ENCODE results near the gene PGS1.
"Not testable (repeated sequence)": the region's sequence is repeated elsewhere in the genome, so short reads cannot be mapped to it uniquely, and the experiment has no call there.

Gene PGS1

DNA sequence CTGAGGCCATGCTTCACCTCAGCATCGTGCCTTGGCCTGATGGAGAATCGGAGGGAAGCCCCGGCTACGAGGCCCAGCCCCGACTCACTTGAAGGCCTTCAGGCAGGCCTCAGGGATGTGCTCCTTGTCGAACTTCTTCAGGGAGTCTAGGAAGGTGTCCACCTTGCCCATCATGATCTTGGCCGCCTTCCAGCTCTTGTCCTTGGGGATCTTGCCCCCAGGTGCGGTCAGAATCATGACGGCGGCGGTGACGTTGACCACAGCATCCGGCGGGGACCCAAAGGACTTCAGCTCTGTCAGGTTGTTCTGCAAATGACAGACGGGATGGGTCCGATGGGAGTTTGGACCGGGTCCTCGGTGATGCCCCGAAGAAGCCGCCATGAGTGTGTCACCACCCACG, 81.2 kb downstream of the PGS1 start:
- no peaks in the 10 kb centered on the region for H3K9me3 Mint-ChIP-seq
- no peak overlapping the region for H3K27ac Mint-ChIP-seq
- no peaks in the 10 kb centered on the region for H3K27me3 Mint-ChIP-seq
- H3K36me3 Mint-ChIP-seq (ENCODE audit: low read depth): no peaks in the 10 kb centered on the region
- H3K4me1 Mint-ChIP-seq (ENCODE audit: low read depth): no peaks in the 10 kb centered on the region
- no peak overlapping the region for H3K4me3 Mint-ChIP-seq

DNA sequence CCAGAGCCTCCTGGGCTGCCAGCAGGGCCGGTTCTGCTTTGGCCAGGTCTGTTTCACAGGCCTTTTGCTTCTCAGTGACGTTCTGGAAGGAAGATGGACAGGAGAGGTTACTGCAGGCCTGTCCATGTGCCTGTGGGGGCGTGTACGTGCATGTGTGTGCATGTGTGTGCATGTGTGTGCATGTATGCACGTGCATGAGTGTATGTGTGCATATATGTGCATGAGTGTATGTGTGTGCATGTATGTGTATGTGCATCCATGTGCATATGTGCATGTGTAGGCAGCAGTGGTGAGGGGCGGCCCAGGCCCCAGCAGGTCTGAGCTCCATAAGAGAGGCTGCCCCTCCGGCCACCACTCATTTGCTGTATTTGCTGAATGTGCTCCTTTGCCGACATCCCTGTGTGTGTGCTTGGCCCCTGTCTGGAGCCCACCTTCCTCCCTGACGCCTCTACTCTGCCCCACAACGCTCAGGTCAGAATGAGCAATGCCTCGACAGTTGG, 81.8 kb downstream of the PGS1 start:
- Mint-ChIP-seq H3K36me3 (ENCODE audit: low read depth) (no peaks in the 10 kb centered on the region), H3K4me3 (no peak overlapping the region), H3K9me3 (no peaks in the 10 kb centered on the region), H3K27me3 (no peaks in the 10 kb centered on the region), H3K4me1 (ENCODE audit: low read depth) (no peaks in the 10 kb centered on the region), H3K27ac (no peak overlapping the region)

DNA sequence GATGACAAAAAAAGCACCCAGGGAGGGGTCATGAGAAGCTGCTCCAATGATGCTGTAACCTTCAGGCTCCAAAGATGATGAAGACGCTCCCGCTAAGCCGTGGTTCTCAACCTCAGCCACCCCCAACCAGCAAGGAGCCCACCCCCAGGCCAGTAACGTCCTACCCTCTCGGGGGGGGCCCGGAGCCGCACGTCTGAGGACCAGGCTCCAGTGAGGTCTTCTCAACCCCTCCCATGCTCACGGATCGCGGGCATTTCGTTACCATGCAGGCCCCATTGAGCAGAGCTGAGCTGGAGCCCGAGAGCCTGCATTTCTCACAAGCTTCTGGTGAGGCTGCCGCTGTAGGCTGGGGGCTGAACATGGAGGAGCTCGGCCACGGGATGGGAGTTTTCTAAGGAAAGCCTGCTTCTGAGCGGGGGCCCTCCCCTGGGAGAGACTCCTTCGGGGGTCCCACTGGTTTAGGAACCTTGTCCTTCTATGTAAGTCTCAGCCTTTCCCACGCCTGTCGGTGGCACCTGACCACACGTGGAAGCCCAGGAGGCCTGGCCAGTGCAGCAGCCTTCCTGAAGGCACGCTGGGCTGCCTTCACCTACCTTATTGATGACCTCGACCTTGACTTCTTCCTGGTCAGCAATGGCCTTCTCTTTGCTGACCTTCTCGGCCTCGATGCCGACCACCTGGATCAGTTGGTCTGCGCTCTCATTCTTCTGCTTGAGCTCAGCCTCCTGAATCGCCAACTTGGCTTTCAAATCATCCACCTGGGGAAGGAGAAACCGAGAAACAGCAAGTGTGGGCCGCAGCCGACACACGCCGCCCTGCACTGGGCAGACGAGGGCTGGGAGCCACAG, 82.7 kb downstream of the PGS1 start:
- Mint-ChIP-seq H3K9me3 (no peaks in the 10 kb centered on the region), H3K27ac (no peak overlapping the region), H3K4me3 (no peak overlapping the region), H3K4me1 (ENCODE audit: low read depth) (no peaks in the 10 kb centered on the region), H3K27me3 (no peaks in the 10 kb centered on the region), H3K36me3 (ENCODE audit: low read depth) (no peaks in the 10 kb centered on the region)

DNA sequence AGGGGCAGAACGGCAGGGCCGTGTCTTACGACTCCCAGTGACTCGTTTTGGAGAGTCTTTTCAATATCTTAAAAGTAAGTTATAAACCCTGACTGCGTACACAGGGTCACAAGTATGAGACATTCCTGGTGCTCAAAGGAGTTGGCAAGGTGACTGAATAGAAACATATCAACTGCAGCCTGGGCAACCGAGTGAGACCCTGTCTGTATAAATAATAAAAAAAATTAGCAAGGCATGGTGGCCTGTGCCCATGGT, 83.3 kb downstream of the PGS1 start:
- Mint-ChIP-seq H3K27me3 (no peaks in the 10 kb centered on the region), H3K4me3 (no peak overlapping the region), H3K36me3 (ENCODE audit: low read depth) (no peaks in the 10 kb centered on the region), H3K27ac (no peak overlapping the region), H3K4me1 (ENCODE audit: low read depth) (no peaks in the 10 kb centered on the region), H3K9me3 (no peaks in the 10 kb centered on the region)

DNA sequence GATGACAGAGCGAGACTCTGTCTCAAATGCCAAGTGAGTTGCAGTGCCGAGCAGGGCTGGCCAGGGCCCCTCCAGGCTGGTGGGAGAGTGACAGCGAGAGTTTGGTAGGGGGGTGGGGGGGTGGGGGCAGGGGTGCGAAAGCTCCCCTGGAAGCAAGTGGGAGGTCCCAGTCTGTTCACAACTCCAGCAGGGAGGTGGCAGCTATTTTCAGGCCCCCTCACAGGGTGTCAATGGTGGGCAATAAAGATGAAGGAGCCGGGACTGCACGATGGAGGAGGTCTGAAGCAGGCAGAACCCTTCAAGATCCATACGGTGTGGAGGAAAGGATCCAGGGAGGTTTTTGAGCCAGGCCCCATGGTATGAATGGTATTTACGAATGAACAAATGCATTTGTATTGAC, 83.7 kb downstream of the PGS1 start:
- H3K4me3 Mint-ChIP-seq: no peak overlapping the region
- H3K36me3 Mint-ChIP-seq (ENCODE audit: low read depth): no peaks in the 10 kb centered on the region
- H3K4me1 Mint-ChIP-seq (ENCODE audit: low read depth): no peaks in the 10 kb centered on the region
- no peak overlapping the region for H3K27ac Mint-ChIP-seq
- H3K27me3 Mint-ChIP-seq: no peaks in the 10 kb centered on the region
- H3K9me3 Mint-ChIP-seq: no peaks in the 10 kb centered on the region

DNA sequence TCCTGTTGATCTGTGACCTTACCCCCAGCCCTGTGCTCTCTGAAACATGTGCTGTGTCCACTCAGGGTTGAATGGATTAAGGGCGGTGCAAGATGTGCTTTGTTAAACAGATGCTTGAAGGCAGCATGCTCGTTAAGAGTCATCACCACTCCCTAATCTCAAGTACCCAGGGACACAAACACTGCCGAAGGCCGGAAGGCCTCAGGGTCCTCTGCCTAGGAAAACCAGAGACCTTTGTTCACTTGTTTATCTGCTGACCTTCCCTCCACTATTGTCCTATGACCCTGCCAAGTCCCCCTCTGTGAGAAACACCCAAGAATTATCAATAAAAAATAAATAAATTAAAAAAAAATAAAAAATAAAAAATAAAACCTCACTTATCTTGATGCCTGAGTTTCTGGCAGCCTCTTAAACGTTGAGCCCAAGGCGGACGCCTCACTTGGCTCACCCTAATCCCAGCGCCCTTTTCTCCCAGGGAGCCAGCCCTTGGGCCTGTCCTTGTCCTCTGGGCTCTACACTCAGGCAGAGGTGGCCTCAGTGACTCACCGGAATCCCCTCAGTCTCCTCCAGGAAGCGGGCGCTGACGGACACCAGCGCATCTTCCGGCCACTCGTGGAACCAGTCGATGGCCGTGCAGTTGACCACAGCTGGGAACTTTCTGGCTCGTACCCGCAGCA, 87.8 kb downstream of the PGS1 start:
- H3K36me3 Mint-ChIP-seq (ENCODE audit: low read depth); H3K27me3 Mint-ChIP-seq; H3K4me3 Mint-ChIP-seq; H3K9me3 Mint-ChIP-seq; H3K27ac Mint-ChIP-seq; H3K4me1 Mint-ChIP-seq (ENCODE audit: low read depth): not testable (repeated sequence)

DNA sequence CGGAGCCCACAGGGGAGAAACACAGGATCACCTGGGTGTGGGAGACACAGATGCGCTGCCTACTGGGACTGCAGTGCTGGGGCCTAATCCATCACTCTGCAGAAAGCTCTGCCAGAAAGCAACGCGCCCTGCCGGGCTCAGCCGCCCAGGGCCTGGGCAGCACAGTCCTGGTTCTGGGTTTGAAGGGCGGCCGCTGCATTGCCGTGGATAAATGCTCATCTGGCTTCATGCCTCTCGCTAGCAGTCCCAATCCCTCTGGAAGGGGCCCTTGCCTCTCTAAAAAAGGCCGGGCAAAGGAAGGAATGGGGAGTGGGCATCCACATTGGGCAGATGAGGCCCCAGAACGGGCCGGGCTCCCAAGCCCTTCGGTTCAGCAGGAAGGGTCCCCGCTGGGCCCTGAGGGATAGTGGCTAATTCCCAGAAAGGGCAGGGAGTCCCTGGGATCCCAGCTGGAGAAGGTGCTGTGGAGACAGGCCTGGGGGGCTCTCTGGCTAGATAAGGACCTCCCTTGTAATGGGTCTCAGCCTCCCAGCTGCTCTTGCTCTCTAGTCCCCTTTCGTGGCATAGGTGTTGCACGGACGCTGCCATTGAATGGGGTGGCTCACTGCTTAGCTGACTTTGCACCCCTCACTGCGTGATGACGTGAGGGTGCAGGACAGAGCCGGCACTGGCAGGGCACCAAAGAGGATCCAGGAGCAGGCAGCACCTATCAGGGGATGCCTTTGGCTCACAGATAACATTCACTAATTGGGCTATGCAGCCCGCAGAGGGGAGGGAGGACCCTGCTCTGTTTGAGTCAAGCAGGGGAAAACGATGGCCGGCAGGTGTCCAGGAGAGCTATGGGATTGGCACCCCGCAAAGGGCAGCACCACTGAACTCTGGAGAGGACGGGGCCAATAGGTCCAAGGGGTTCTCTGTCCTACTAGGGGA, 88.6 kb downstream of the PGS1 start:
- Mint-ChIP-seq H3K27ac (no peak overlapping the region), H3K9me3 (no peaks in the 10 kb centered on the region)

DNA sequence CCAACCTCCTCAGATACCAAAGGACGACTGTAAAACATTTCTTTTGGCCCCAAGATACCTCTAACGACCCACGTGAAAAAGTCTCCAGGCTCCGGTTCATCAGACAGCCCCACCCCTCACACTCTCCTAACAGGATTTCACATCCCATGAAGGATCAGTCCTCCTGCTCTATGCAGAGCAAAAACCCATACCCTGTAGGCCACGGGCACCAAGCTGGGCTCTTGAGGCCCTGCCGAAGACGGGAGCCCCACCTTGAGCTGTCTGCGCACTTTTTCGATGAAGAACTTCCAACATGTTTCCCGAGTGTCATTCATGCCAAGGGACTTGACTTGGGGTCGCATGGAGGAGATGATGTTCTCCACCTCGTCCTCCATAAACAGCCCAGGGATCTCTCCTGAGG, 89.9 kb downstream of the PGS1 start:
- Mint-ChIP-seq H3K4me1 (ENCODE audit: low read depth) (no peaks in the 10 kb centered on the region), H3K36me3 (ENCODE audit: low read depth) (no peaks in the 10 kb centered on the region), H3K27me3 (no peaks in the 10 kb centered on the region), H3K9me3 (no peaks in the 10 kb centered on the region), H3K4me3 (no peak overlapping the region), H3K27ac (no peak overlapping the region)

More for the DNA sequence above, 88.6 kb downstream of the PGS1 start:
- Mint-ChIP-seq H3K4me3 (no peak overlapping the region), H3K27me3 (no peaks in the 10 kb centered on the region), H3K36me3 (ENCODE audit: low read depth) (no peaks in the 10 kb centered on the region), H3K4me1 (ENCODE audit: low read depth) (no peaks in the 10 kb centered on the region)

DNA sequence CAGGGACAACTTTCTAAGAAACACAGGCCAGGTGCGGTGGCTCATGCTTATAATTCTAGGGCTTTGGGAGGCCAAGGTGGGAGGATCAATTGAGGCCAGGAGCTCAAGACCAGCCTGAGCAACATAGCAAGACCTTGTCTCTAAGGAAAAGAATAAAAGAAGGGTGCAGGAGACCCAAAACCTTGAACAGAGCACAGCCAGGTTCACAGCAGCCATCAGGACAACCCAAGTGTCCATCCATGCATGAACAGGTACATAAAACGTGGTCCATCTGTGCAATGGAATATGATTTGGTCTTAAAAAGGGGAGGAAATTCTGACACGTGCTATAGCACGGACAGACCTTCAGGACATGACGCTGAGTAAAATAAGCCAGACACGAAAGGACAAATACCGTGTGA, 91.0 kb downstream of the PGS1 start:
- no peak overlapping the region for H3K27ac Mint-ChIP-seq
- H3K27me3 Mint-ChIP-seq: no peaks in the 10 kb centered on the region
- no peak overlapping the region for H3K4me3 Mint-ChIP-seq
- peaks cover 2% of the 10 kb centered on the region for H3K4me1 Mint-ChIP-seq (ENCODE audit: low read depth)
- H3K9me3 Mint-ChIP-seq: no peaks in the 10 kb centered on the region
- H3K36me3 Mint-ChIP-seq (ENCODE audit: low read depth): no peaks in the 10 kb centered on the region

DNA sequence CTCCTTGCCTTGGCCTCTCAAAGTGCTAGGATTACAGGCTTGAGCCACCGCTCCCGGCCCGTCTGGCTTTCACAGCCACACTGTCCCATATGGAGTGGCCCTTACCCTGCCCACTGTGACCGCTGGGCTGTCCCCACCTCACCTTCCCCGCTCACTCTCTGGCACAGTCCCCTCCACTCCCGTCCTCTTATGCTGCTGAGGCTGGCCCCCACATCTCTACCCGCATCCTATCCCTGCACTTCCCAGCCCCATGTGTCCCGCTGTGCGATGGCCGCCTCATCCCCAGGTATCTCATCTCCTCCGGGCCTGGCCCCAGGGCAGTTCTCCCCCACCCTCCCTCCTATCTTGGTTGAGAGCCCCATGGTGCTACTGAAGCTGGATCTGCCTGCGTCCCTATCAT, 93.2 kb downstream of the PGS1 start:
- H3K36me3 Mint-ChIP-seq (ENCODE audit: low read depth): no peaks in the 10 kb centered on the region
- no peaks in the 10 kb centered on the region for H3K27me3 Mint-ChIP-seq
- H3K27ac Mint-ChIP-seq: no peak overlapping the region
- H3K9me3 Mint-ChIP-seq: no peaks in the 10 kb centered on the region
- H3K4me1 Mint-ChIP-seq (ENCODE audit: low read depth): peaks cover 7% of the 10 kb centered on the region
- no peak overlapping the region for H3K4me3 Mint-ChIP-seq

DNA sequence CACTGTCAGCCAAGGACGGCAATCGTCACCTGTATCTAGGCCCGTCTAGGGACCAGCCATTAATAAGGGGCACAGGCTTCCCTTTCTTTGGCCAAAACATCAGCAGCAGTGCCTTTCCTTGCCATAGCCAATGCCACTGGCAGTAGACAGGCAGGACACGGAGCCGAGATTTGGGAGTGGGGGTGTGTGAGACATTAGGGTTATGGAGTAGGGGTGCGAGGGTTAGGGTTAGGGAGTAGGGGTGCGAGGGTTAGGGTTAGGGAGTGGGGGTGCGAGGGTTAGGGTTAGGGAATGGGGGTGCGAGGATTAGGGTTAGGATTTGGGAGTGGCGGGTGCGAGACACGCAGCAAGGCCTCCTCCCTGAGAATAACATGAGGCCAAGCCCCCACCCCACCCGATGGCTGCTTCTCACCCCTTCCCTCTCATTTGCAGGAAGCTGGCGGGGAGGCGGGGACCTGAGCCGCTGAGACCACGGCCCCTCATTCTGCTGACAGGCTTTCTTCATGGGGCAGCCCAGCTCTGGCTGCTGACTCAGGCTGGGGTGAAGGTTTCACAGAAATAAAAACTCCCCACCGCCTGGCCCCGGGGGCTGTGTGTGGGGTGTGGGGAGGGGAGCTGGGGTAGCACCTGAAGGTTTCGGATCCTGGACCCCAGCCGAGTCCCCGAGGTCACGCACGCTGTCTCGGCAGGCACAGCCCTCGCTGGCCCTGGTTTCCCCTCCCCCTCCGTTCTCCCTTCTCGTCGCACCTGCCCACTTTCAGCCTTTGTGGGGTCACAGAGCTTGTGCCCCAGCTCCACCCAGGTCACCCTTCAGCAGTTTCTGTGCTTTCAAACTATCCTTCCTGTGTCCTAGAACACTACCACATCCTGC, 93.8 kb downstream of the PGS1 start:
- Mint-ChIP-seq H3K27me3 (no peaks in the 10 kb centered on the region), H3K4me3 (no peak overlapping the region), H3K27ac (no peak overlapping the region), H3K36me3 (ENCODE audit: low read depth) (no peaks in the 10 kb centered on the region), H3K4me1 (ENCODE audit: low read depth) (peaks cover 7% of the 10 kb centered on the region), H3K9me3 (no peaks in the 10 kb centered on the region)

DNA sequence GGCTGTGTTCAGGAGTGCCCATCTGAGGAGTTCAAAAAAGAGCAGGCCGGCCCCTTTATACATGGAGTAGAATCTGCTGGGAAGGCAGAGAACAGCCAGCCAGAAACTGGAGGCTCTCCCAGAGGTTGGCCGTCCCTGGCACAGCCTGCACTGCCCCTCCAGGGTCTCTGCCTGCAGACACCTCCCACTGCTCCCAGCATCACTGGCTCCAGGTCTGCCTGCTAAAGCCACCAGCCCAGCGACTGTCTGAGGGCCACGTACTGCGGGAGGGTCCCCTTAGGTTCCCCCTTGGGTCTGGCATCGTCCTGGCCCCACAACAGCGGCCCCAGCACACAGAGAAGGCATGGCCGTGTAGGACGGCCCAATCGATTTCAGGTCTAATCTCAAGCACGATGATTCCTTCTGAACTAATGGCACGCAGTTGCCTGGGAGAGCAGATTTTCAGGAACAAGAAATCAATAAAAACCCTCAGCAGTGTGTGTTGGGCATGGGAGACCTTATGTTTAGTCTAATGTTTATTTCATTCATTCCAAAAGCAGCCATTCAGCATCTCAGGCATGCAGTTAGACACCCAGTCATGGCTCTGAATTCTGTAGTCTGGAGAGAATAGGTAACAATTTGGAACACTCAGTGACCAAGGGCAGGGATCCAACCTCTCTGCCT, 95.6 kb downstream of the PGS1 start:
- no peaks in the 10 kb centered on the region for H3K9me3 Mint-ChIP-seq
- H3K4me3 Mint-ChIP-seq: no peak overlapping the region
- no peaks in the 10 kb centered on the region for H3K36me3 Mint-ChIP-seq (ENCODE audit: low read depth)
- no peak overlapping the region for H3K27ac Mint-ChIP-seq
- no peaks in the 10 kb centered on the region for H3K27me3 Mint-ChIP-seq
- peaks cover 7% of the 10 kb centered on the region for H3K4me1 Mint-ChIP-seq (ENCODE audit: low read depth)

Measured in stimulated activated naive CD8-positive, alpha-beta T cell treated with anti-CD3 and anti-CD28 coated beads, Interleukin-15, Interleukin-2, amounts not matched to agents 100 ng/mL and 50 ng/mL, for 24 hours (primary cell).